ENCODE results near the gene ABLIM2.

ABLIM2 gene

DNA sequence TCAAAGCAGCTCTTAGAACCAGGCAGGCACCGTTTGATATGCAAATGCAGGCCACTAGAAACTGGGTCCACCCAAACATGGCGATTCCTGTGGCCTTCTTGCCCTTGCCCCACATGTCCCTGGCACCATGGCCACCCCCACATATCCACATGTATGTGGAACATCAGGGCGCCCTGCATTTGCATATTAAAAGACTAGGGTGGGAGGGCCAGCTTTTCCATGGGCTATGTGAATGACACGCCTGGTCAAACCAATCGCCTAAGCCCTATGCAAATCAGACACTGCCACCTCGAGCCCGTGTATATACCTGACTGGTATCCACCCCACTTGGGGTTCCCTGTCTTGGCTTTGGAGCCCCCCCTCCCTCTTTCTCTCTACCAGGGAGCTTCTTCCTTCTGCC, 107.0 kb downstream of the ABLIM2 start:
- H3K4me3 ChIP-seq (ENCODE audit: low read length), result no peak overlapping the region
- DNase-seq (ENCODE audit: low read depth), result no peak
- no peak for TF ChIP-seq CTCF (conservative IDR thresholded peaks at IDR 0.05; ENCODE audit: low read length)

DNA sequence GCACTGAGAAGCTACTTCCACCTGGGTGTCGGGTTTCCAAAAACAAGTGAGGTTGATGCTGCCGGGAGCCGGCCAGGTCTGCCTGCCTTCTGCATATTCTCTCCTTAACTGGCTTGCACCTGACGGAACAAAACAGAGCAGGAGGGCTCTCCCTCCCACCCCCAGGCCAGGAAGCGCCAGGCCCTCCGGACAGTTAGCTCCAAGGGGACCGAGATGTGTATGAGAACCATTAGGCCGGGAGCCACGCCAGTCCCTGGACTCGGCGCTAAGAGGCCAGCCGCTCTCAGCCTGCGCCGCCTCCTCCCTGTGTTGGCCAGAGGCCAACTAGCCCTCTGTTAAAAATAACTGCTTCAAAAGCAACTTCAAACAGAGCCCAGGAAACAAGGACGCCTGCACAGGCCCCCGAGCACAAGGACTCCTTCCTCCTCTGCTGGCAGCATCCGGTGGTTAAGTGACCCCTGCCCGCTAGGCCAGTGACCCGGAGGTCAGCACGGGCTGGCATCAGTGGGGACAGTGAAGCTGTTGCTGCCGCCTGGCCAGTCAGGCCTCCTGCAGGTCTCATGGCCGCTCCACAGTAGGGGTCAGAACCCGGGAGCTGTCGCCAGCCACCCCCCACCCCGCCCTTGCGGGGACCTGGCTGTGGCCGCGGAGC, 107.9 kb downstream of the ABLIM2 start:
- no peak overlapping the region for H3K4me3 ChIP-seq (ENCODE audit: low read length)
- DNase-seq (ENCODE audit: low read depth), result no peak
- no peak for TF ChIP-seq CTCF (conservative IDR thresholded peaks at IDR 0.05; ENCODE audit: low read length)

- DNase-seq (ENCODE audit: low read depth), result no peak
- TF ChIP-seq CTCF (conservative IDR thresholded peaks at IDR 0.05; ENCODE audit: low read length), result no peak
- no peak overlapping the region for H3K4me3 ChIP-seq (ENCODE audit: low read length)
These were observed 108.4 kb downstream of the ABLIM2 start for GRCh38 chr4:8050180-8050554.

DNA sequence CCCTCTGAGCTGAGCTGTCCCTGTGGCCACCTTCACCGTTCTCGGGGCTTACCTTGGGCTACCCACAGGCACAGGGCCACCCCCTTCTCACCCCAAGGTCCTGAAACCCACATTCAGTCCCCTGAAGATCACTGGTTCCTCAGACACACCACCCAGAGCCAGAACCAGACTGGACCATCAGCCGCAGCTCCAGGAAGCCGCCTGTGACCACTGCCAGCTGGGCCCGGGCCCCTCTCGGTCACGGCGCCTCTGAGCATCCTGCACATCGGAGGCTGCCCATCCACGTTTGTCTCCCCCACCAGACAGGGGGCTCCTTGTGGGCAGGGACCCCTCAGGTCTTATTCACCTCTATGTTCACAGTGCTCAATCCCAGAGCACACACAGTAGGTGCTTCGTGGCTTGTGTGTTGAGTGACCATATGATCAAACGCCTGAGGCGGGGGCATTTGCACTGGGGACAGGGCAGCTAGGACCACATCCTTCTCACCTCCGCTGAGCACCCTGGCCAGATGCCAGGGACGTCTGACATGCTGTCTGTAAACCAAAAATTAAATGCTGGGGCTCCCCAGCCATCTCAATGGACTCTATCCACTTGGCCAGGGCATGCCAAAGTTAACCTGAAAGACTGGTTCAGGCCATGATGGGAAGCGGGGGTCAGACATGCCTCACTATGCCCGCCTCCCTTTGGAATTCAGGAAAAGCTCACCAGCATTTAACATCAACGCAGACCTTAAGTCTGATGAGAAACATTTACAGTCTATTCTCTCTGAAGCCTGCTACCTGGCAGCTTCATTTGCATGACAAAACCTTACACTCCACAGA, 109.5 kb downstream of the ABLIM2 start:
- no peak overlapping the region for H3K4me3 ChIP-seq (ENCODE audit: low read length)

DNA sequence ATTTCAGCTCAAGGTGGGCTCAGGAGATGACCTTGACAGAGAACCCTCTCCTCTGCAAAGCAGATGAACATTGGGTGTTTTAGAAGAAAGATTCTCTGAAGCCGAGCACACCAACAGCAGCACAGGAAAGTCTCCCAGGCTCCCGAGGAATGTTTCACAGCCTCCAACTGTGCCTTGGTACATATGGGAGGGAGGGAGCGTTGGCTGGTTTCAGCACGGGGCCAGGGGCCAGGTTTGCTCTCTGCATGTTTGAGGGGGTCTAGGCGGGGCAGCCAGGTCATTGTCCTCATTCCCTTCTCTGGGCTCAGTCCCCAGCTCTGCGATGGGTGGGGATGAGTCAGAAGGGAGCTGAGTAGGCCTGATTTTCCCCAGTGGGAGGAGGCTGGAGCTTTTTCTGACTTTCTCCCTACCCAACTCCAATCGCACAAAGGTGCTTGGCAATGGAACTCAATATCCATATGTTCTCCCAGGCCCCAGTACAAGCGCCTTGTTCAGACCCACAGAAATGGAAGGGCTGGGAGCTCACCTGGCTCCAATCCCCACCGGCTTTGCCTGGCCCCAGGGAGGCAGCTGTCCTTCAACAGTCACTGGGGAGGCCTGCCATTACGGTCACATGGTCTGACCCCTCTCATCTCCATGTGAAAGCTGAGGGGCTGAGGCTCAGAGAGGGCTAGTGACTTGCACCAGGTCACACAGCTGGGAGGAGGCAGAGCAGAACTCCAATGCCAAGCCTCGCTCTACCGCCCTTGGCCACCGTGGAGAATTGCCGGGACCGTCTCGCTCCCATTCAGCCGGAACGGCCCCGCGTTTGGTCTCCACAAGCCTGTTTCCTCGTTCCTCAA, 110.6 kb downstream of the ABLIM2 start:
- H3K4me3 ChIP-seq (ENCODE audit: low read length), result no peak overlapping the region
- TF ChIP-seq CTCF (conservative IDR thresholded peaks at IDR 0.05; ENCODE audit: low read length), result no peak
- DNase-seq (ENCODE audit: low read depth), result no peak

More for the DNA sequence above, 109.5 kb downstream of the ABLIM2 start:
- DNase-seq (ENCODE audit: low read depth), result no peak
- no peak for TF ChIP-seq CTCF (conservative IDR thresholded peaks at IDR 0.05; ENCODE audit: low read length)

DNA sequence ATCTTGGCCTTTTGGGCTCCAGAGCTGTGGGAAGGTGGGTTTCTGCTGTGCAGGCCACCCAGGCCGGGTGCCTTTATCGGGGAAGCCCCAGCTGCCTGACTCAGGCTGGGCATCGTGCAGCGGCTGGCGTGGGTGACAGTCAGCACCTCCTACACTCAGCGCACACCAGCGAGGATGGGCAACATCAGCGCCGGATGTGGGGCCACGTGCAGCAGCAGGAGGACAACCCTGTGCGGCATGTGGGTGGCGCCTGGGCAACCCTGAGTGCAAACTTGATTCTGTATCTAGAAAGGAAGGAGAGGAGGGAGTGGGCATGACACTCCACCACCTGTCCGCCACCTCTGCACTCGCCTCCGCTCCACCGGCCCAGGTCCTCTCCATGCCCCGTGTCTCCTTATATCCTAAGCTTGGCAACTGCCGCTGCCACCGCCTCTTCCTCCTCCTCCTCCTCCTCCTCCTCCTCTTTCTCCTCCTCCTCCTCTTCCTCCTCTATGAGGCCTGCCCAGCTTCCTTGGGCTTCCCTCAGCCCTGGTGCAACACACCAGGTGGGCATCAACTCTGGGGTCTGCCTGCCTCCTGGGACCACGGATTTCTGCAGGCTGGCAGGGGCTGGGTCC, 111.6 kb downstream of the ABLIM2 start:
- no peak for DNase-seq (ENCODE audit: low read depth)
- TF ChIP-seq CTCF (conservative IDR thresholded peaks at IDR 0.05; ENCODE audit: low read length), result no peak
- no peak overlapping the region for H3K4me3 ChIP-seq (ENCODE audit: low read length)

Measured in AG10803 (cell line).